Stimulated activated effector memory CD8-positive, alpha-beta T cell treated with anti-CD3 and anti-CD28 coated beads, Interleukin-12 subunit alpha, Interleukin-12 subunit beta, amount 100 ng/mL, for 72 hours (primary cell): Measurements from ENCODE around the gene RBMXL2.

Experiments
- ATAC-seq: fragments of 150-1000 bp; cut with Tn5 transposase; 2 replicates; pipeline ENCODE4 v1.10.0; 2021
- DNase-seq, 2 donors: peaks; one replicate each; pipeline ENCODE4 v3.0.0; 2021 to 2022; ENCODE audit warnings: low spot score in 2 of 2
- H3K27ac Mint-ChIP-seq: one replicate; pipeline ENCODE4 v1.8.0; 2022; ENCODE audit warnings: mild to moderate bottlenecking, mixed read lengths
- H3K36me3 Mint-ChIP-seq: one replicate; pipeline ENCODE4 v1.8.0; 2022; ENCODE audit warnings: mild to moderate bottlenecking, mixed read lengths
- H3K4me1 Mint-ChIP-seq: one replicate; pipeline ENCODE4 v1.8.0; 2022; ENCODE audit warnings: mixed read lengths
- H3K4me3 Mint-ChIP-seq: one replicate; pipeline ENCODE4 v1.8.0; 2022; ENCODE audit warnings: mild to moderate bottlenecking, mixed read lengths
- H3K9me3 Mint-ChIP-seq: one replicate; pipeline ENCODE4 v1.8.0; 2022; ENCODE audit warnings: mixed read lengths

Gene RBMXL2

GRCh38 chr11:7115780-7116179, 27.0 kb downstream of the RBMXL2 start:
- Mint-ChIP-seq H3K9me3 (no peaks in the 10 kb centered on the region), H3K4me1 (no peaks in the 10 kb centered on the region), H3K4me3 (no peak overlapping the region), H3K27ac (no peak overlapping the region), H3K36me3 (no peaks in the 10 kb centered on the region)
- no peak for DNase-seq
- no peak for ATAC-seq

- H3K4me3 Mint-ChIP-seq: no peak overlapping the region
- ATAC-seq: no peak
- no peaks in the 10 kb centered on the region for H3K9me3 Mint-ChIP-seq
- H3K27ac Mint-ChIP-seq: no peak overlapping the region
- DNase-seq: no peak
- no peaks in the 10 kb centered on the region for H3K36me3 Mint-ChIP-seq
- no peaks in the 10 kb centered on the region for H3K4me1 Mint-ChIP-seq
Observed at GRCh38 chr11:7116370-7116769, 27.6 kb downstream of the RBMXL2 start.

DNA sequence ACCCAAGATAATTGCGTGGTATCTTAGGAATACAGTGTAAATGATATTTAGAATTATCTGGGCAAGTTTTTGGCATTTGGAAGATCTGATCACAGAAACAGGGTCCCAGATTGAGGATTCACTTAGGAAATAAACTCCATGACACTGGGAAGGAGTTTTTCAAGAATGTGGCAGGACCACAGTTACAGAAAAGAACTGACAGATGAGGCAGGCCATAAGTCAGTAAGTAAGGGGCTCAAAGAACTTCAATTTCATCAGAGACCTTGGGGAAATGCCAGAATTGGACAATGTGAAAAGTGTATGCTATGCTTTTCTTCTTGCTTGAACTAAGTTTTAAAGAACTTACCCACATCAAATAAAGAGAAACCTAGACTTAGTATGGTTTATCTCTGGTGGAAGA, 49.3 kb downstream of the RBMXL2 start:
- Mint-ChIP-seq H3K4me1 (no peaks in the 10 kb centered on the region), H3K9me3 (no peaks in the 10 kb centered on the region), H3K36me3 (no peaks in the 10 kb centered on the region), H3K4me3 (no peak overlapping the region), H3K27ac (no peak overlapping the region)
- DNase-seq: no peak
- ATAC-seq: no peak
